ENCODE measurements around the gene ST6GALNAC3.

Gene ST6GALNAC3

GRCh38 chr1:76546354-76546933 is 471.9 kb downstream of the ST6GALNAC3 start:
- DNase-seq = no peak

- no peak for DNase-seq
Observed at GRCh38 chr1:76547916-76548315, 473.4 kb downstream of the ST6GALNAC3 start.

- no peak for DNase-seq
Observed at GRCh38 chr1:76548513-76549100, 474.1 kb downstream of the ST6GALNAC3 start.

GRCh38 chr1:76554283-76554682 is 479.7 kb downstream of the ST6GALNAC3 start:
- no peak for DNase-seq

- DNase-seq = no peak
Observed at GRCh38 chr1:76562292-76562691, 487.7 kb downstream of the ST6GALNAC3 start.

- no peak for DNase-seq
Observed at GRCh38 chr1:76568573-76569238, 494.2 kb downstream of the ST6GALNAC3 start.

GRCh38 chr1:76571248-76571647 is 496.7 kb downstream of the ST6GALNAC3 start:
- no peak for DNase-seq

- no peak for DNase-seq
Observed at GRCh38 chr1:76572229-76572628, 497.7 kb downstream of the ST6GALNAC3 start.

- DNase-seq = no peak
Observed at GRCh38 chr1:76576876-76577524, 502.5 kb downstream of the ST6GALNAC3 start.

- DNase-seq = no peak
Observed at GRCh38 chr1:76577525-76578185, 503.1 kb downstream of the ST6GALNAC3 start.

- no peak for DNase-seq
Observed at GRCh38 chr1:76580206-76580605, 505.7 kb downstream of the ST6GALNAC3 start.

GRCh38 chr1:76581712-76582111 is 507.2 kb downstream of the ST6GALNAC3 start:
- no peak for DNase-seq

- DNase-seq = no peak
Observed at GRCh38 chr1:76583235-76583868, 508.8 kb downstream of the ST6GALNAC3 start.

GRCh38 chr1:76583875-76584477 is 509.4 kb downstream of the ST6GALNAC3 start:
- no peak for DNase-seq

- DNase-seq = no peak
Observed at GRCh38 chr1:76585980-76586674, 511.6 kb downstream of the ST6GALNAC3 start.

GRCh38 chr1:76587212-76587611 is 512.7 kb downstream of the ST6GALNAC3 start:
- DNase-seq = no peak

GRCh38 chr1:76591461-76591860 is 516.9 kb downstream of the ST6GALNAC3 start:
- DNase-seq = no peak

- no peak for DNase-seq
Observed at GRCh38 chr1:76591963-76592362, 517.4 kb downstream of the ST6GALNAC3 start.

- DNase-seq = no peak
Observed at GRCh38 chr1:76593141-76593540, 518.6 kb downstream of the ST6GALNAC3 start.

- DNase-seq = no peak
Observed at GRCh38 chr1:76593618-76594017, 519.1 kb downstream of the ST6GALNAC3 start.

- no peak for DNase-seq
Observed at GRCh38 chr1:76595024-76595423, 520.5 kb downstream of the ST6GALNAC3 start.

GRCh38 chr1:76601465-76601864 is 526.9 kb downstream of the ST6GALNAC3 start:
- DNase-seq = no peak

All from CD4-positive, alpha-beta T cell treated with Interleukin-1 beta for 1 hour (primary cell).